ENCODE measurements around the gene PHF12. TPM values are rescaled to one million over a fixed set of nuclear protein-coding genes. Genes with fewer than 3 reads are reported as not detected.
A peak's percentile ranks its signal among the peaks of the same experiment; 100 is the strongest.
"Not testable (repeated sequence)": the region's sequence is repeated elsewhere in the genome, so short reads cannot be mapped to it uniquely, and the experiment has no call there.

Gene PHF12
- total RNA-seq, 2 donors from 2014 or later = 164 to 174 TPM

DNA sequence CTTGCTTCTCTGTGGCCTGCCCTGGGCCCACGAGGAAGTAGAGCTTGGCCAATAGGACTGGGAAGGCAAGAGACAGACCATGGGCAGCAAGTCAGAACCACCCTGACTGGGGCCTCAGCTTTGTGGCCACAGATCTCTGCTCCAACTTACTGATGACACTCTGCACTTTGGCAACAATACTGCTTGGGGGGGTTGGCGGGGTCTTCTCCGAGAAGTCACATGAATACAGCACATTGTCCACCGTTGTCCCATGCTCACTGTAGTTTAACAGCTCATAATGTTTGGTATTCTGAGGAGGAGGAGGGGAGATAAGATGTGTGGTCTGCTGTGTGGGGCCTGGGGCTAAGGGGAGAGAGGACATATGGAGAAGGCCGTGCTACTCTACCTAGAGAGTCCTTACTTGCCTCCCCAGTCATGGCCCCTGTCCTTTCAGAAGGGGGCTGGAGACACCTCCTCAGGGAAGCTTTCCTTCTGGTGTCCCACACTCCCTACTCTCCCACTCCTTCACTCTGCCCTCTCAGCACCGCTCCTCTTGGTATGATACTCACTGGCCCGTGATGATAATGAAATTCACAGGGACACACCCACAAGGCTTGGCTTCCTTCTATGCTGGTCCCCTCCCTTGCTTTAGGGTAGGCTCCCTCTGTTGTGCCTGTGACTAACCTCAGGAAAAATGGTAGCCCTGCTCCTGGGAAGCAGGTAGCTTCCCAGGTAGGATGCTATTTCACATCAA is 44.4 kb downstream of the PHF12 start:
- Mint-ChIP-seq H3K27me3 (no peaks in the 10 kb centered on the region), H3K27ac (peak overlapping the region; percentile 41), H3K4me1 (peaks cover 15% of the 10 kb centered on the region), H3K36me3 (ENCODE audit: low read depth) (peaks cover 2% of the 10 kb centered on the region), H3K4me3 (no peak overlapping the region)
- H3K9me3 ChIP-seq (ENCODE audit: control insufficient read depth, low read length, poor library complexity, severe bottlenecking) = no peaks in the 10 kb centered on the region
- DNase-seq (no peak), ATAC-seq (no peak)

DNA sequence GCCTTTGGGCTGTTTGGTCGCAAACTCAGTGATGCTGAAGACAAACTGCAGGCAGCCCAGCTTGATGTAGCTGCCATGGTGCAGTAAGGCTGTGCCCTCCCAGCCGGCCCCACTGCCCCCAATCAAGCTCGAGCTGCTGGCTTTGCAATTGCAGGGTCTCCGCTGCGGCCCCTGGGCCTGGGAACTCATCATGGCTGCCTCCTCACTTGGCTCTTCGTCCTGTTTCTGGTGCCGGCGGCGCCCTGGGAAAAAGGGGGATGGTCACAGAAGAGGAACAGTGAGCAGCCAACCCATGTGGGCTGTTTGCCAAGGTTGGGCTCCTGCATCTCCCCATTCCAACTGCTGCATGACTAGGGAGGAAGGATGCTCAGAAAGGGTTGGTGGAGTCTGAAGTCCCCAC is 45.0 kb downstream of the PHF12 start:
- no peaks in the 10 kb centered on the region for H3K9me3 ChIP-seq (ENCODE audit: control insufficient read depth, low read length, poor library complexity, severe bottlenecking)
- Mint-ChIP-seq H3K36me3 (ENCODE audit: low read depth) (peaks cover 2% of the 10 kb centered on the region), H3K27ac (peak overlapping the region; percentile 41), H3K4me1 (peaks cover 19% of the 10 kb centered on the region), H3K4me3 (no peak overlapping the region), H3K27me3 (no peaks in the 10 kb centered on the region)
- ATAC-seq (no peak), DNase-seq (no peak)

DNA sequence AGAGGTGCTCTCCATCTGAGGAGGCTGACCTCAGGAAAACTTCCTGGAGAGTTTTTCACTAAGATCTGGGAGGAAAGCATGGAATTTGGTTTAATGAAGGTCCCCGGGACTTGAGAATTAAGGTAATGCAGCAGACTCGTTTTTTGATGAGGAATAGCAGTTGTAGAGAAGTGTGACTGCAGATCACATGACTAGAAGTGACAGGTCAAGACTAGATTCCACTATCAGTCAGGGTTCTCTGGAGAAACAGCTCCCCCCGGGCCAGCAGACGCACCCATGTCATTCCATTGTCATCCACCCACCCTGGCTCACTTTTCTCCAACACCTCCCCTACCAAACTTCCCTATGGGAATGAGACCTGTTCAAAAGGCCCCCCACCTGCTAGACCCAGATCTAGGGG is 46.5 kb downstream of the PHF12 start:
- Mint-ChIP-seq H3K36me3 (ENCODE audit: low read depth) (peaks cover 5% of the 10 kb centered on the region), H3K4me1 (peaks cover 25% of the 10 kb centered on the region), H3K27me3 (no peaks in the 10 kb centered on the region), H3K27ac (peak overlapping the region; percentile 54), H3K4me3 (no peak overlapping the region)
- no peaks in the 10 kb centered on the region for H3K9me3 ChIP-seq (ENCODE audit: control insufficient read depth, low read length, poor library complexity, severe bottlenecking)
- ATAC-seq (no peak), DNase-seq (no peak)

DNA sequence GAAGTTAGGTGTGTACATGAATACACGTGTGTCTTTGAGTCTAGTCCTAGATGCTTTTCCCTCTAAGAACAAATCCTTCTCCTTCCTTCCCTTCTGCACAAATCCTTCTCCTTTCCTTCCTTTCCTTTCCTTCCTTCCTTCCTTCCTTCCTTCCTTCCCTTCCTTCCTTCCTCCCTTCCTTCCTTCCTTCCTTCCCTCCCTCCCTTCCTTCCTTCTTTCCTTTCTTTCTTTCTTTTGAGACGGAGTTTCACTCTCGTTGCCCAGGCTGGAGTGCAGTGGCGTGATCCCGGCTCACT is 47.8 kb downstream of the PHF12 start:
- peaks cover 29% of the 10 kb centered on the region for H3K4me1 Mint-ChIP-seq
- DNase-seq; H3K36me3 Mint-ChIP-seq (ENCODE audit: low read depth); ATAC-seq; H3K27me3 Mint-ChIP-seq; H3K9me3 ChIP-seq (ENCODE audit: control insufficient read depth, low read length, poor library complexity, severe bottlenecking): not testable (repeated sequence)
- peak overlapping the region; percentile 96 for H3K4me3 Mint-ChIP-seq
- H3K27ac Mint-ChIP-seq = peak overlapping the region; percentile 19

DNA sequence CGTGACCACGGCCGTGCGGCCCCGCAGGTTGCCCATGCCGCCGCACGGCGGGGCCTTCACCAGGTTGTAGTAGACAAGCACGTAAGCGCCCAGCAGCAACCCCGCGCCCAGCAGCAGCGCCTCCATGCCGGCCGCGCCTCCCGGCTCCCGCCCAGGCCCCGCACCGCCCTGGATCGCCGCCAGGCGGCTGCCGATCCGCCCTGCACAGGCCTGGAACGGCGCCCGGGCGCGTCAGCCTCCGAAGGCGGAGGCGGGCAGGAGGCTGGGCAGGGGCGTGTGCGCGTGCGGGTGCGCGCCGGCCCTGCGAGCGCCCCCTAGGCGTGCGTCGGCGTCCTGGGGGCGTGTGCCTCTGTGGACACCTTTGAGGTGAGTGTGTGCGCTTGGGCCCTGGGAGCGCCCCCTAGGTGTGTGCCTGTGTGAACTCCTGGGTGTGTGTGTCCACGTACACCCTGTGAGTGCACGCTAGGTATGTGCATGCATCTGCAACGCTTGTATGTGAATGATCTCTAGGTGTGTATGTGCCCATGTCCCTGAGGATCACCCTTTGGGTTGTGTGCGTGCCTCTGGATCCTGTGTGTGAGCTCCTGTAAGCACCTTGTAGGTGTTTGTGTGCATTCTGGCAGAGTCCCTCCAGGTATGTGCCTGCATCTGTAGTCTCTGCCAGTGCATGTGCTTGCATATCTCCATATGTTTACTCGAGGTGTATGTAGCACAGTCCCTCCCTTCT is 48.3 kb downstream of the PHF12 start, which contains the start of gene DHRS13:
DHRS13 (minus strand) TSS at position 261 of the 727 bp plus-strand sequence; CDS start at position 126, 135 bp downstream.
- peak within 1 kb of the TSS; percentile 96 for H3K4me3 Mint-ChIP-seq
- DNase-seq (peak; percentile 95 to 98 (median 98)), ATAC-seq (peak; percentile 90)
- H3K9me3 ChIP-seq (ENCODE audit: control insufficient read depth, low read length, poor library complexity, severe bottlenecking) = no peaks in the 10 kb centered on the region
- peaks cover 5% of the 10 kb centered on the region for H3K36me3 Mint-ChIP-seq (ENCODE audit: low read depth)
- no peaks in the 10 kb centered on the region for H3K27me3 Mint-ChIP-seq
- H3K4me1 Mint-ChIP-seq = peaks cover 32% of the 10 kb centered on the region
- H3K27ac Mint-ChIP-seq = peak within 1 kb of the TSS; percentile 91

DNA sequence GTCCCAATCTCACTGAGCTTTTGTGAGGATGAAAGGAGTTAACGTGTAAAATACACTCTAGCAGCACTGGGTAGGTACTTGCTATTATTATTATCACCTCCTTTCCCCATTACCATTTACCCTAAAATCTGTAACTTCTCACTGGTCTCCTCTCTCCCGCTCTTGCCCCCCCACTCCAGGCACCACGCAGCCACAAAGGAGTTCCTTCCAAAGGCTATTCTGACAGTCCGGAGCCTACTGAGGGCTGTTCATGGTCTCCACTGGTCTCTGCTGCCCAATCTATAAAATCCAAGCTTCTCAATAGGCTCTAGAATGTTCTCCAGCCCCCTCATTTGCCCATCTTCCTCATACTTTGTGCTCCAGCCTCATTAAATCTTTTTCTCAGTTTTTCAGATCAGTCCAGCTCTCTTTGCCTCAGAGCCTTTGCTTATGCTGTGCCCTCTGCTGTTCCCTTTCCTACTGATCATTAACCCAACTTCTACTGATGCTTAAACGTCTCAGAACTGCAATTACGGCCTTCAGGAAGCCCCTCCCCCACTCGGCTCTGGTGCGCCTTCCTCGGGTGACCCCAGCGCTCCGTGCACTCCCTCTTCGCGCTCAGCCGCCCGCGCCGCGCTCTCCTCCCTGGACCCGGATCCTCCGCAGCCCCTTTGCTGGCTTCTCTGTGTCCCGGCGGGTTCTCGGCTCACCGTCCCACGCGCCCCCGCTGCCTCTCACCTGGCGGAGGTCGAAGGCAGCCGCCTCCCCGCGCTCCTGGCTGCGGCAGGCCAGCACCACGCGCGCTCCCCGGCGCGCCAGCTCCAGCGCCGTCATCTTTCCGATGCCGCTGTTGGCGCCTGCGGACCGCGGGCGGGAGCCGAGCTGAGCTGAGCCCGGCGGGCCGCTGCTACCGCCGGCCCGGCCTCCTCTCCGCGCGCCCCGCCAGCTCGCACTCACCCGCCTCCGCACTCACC is 49.2 kb downstream of the PHF12 start:
- H3K4me3 Mint-ChIP-seq = peak overlapping the region; percentile 96
- peaks cover 37% of the 10 kb centered on the region for H3K4me1 Mint-ChIP-seq
- H3K9me3 ChIP-seq (ENCODE audit: control insufficient read depth, low read length, poor library complexity, severe bottlenecking) = no peaks in the 10 kb centered on the region
- ATAC-seq = peak; percentile 47
- peak overlapping the region; percentile 91 for H3K27ac Mint-ChIP-seq
- peaks cover 5% of the 10 kb centered on the region for H3K36me3 Mint-ChIP-seq (ENCODE audit: low read depth)
- no peak for DNase-seq
- H3K27me3 Mint-ChIP-seq = no peaks in the 10 kb centered on the region

DNA sequence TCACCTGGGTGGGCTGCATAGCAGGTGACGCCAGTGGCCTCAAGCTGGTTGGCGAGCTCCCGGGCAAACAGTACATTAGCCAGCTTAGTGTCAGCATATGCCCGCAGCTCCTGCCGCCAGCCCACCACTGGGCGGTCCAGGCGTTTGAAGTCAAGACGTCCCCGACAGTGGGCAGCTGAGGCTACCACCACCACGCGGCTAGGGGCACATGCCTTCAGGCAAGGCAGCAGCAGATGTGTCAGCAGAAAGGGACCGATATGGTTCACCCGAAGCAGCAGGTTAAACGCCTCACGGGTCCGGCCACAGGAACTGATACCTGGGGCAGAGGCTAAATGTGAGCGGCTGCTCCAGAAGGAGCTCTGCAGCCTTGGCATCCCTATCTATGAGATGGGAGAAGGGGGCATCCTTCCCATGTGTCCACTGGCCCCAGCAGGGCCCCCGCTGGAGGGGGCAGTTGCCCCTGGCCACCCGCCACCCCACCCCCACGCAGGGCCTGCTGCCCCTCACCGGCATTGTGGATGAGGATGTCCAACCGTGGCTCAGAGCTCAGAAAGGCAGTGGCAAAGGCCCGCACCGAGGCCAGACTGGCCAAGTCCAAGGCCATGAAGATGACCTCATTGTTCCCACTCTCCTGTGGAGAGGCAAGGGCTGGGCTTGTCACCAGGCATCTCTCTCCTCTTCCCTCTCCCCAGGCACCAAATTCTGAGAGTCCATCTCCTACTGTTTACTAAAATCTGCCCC is 50.2 kb downstream of the PHF12 start:
- Mint-ChIP-seq H3K4me1 (peaks cover 39% of the 10 kb centered on the region), H3K27ac (peak overlapping the region; percentile 91), H3K36me3 (ENCODE audit: low read depth) (peaks cover 5% of the 10 kb centered on the region), H3K4me3 (no peak overlapping the region), H3K27me3 (no peaks in the 10 kb centered on the region)
- H3K9me3 ChIP-seq (ENCODE audit: control insufficient read depth, low read length, poor library complexity, severe bottlenecking) = no peaks in the 10 kb centered on the region
- no peak for DNase-seq
- ATAC-seq = no peak

DNA sequence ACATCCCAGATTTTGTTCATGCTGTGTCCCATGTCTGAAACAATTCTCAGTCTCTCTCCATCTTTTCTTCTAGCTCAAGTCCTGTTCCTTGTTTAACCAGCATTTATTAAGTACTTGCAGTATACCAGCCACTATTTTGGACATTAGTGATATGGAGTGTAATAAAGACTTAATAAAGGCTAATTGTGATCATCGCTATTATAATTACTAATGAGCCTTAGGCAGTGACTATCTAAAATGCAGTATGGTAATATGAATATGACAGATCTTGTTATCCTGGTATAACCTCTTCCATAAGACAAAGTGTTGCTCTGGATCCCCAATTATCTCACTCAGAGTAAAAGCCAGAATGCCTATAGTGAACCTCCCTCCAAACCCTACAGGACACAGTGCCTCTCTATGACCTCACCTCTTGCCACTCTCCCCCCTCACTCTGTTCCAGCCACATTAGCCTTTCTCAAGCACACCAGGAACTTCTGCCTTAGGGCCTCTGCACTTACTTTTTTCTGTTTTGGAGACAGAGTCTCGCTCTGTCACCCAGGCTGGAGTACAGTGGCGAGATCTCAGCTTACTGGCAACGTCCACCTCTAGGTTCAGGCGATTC is 52.0 kb downstream of the PHF12 start:
- peaks cover 47% of the 10 kb centered on the region for H3K4me1 Mint-ChIP-seq
- H3K27ac Mint-ChIP-seq = peak overlapping the region; percentile 65
- ATAC-seq = no peak
- H3K36me3 Mint-ChIP-seq (ENCODE audit: low read depth) = peaks cover 5% of the 10 kb centered on the region
- H3K27me3 Mint-ChIP-seq = no peaks in the 10 kb centered on the region
- peak overlapping the region; percentile 62 for H3K4me3 Mint-ChIP-seq
- H3K9me3 ChIP-seq (ENCODE audit: control insufficient read depth, low read length, poor library complexity, severe bottlenecking) = no peaks in the 10 kb centered on the region
- DNase-seq = no peak

DNA sequence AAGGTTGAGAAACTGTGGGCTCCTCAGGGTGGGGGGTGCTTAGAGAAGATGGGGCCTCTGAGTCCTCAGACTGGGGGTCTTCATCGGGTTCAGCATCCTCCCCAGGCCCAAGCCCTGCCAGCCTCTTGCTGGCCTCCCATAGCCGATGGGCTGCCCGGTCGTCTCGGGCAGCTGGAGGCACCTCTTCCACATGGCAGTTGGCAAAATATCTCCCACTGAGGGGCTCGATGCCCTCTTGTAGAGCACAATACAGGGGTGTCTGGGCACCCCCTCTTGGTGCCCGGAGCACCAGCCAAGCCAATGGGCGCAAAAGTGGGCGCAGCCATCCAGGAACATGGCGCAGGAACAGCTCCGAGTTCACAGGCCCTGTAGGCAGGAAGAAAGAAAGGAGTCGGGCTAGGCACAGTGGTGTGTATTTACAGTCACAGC is 52.8 kb downstream of the PHF12 start:
- H3K36me3 Mint-ChIP-seq (ENCODE audit: low read depth) = peaks cover 5% of the 10 kb centered on the region
- H3K4me1 Mint-ChIP-seq = peaks cover 47% of the 10 kb centered on the region
- peak overlapping the region; percentile 97 for H3K4me3 Mint-ChIP-seq
- H3K27me3 Mint-ChIP-seq = no peaks in the 10 kb centered on the region
- DNase-seq (no peak), ATAC-seq (no peak)
- H3K9me3 ChIP-seq (ENCODE audit: control insufficient read depth, low read length, poor library complexity, severe bottlenecking) = no peaks in the 10 kb centered on the region
- peak overlapping the region; percentile 98 for H3K27ac Mint-ChIP-seq

DNA sequence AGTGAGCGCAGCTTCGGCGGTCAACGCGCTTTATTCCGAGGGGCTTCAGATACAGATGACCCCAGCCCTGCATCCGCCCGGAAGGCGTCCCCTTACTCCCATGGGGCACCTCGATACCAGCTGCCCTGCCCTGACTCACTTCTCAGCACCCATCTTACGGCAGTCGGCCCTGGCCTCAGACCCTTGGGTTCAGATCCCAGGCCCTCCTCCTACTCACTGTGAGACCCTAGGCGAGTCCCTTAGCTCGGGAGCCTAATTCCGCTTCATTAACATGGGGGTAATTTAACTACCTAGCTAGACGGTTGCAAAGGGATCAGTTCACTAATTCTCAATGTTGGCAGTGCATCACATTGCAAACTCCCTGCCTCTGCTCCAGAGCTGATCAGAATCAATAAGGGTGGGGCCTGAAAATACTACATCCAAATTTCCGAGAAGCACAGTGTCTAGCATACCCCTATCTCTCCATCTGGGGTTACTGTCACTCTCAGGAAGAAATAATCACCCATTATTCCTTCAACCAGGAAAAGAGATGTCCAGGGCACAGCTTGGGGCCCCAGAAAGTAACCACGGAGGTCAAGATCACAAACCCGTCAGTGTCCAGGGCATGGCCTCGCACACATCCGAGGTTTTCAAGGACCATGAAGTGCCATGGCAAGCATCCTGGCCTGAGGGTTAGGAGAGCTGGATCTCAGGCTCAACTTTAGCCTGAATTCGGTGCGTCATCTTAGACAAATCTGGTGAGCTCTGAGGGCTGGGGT is 53.4 kb downstream of the PHF12 start:
- no peak for DNase-seq
- no peak for ATAC-seq
- peak overlapping the region; percentile 98 for H3K27ac Mint-ChIP-seq

DNA sequence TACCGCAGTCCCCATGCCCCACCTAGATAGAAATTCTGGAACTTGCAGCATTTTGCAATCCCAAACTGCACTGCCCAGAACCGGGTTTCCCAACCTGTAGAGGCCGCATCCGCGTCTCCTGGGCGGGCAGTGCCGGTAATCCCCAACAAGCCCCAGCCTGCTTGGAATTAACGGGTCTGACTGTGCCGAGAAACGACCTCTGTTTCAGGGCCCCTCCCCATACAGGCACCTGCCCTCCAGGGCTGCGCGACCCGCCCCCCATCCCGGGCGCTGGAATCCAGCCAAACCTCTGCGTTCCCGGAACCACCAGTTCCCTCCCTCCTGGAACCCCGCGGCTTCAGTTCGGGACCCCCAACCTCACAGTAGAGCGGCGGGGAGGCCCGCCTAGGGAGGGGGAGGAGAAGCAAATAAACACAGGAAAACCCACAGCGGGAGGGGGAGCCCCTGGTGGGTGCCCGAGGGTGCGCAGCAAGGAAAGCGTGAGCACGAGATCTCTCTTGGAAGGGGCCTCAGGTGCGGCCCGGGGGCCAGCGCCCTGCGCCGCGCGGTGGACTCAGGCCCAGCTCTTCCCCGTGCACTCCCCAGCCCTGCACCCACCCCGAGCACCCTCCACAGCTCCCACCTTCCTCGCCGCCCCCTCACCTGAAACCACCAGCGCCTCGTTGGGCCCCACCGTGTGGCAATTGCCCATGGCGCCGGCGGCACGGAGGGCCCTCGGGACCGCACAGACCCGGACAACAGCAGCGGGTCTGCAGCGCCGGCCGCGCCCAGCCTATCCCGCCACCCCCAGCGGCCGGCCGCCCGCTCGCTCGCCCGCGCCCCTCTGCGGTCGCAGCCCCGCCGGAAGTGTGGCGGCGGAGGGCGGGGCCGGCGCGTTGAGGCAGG is 54.2 kb downstream of the PHF12 start, which contains the start of gene FLOT2:
FLOT2 (minus strand) TSS at position 850 of the 885 bp plus-strand sequence; CDS start at position 691, 159 bp downstream.
- DNase-seq (peak; percentile 47 to 57 (median 53)), ATAC-seq (peak; percentile 83)
- Mint-ChIP-seq H3K27me3 (no peaks in the 10 kb centered on the region), H3K36me3 (ENCODE audit: low read depth) (peaks cover 5% of the 10 kb centered on the region), H3K4me1 (peaks cover 52% of the 10 kb centered on the region), H3K4me3 (peak within 1 kb of the TSS; percentile 97), H3K27ac (peak within 1 kb of the TSS; percentile 98)
- no peaks in the 10 kb centered on the region for H3K9me3 ChIP-seq (ENCODE audit: control insufficient read depth, low read length, poor library complexity, severe bottlenecking)

More for the DNA sequence above, 53.4 kb downstream of the PHF12 start:
- peak overlapping the region; percentile 97 for H3K4me3 Mint-ChIP-seq
- no peaks in the 10 kb centered on the region for H3K27me3 Mint-ChIP-seq
- H3K36me3 Mint-ChIP-seq (ENCODE audit: low read depth) = peaks cover 5% of the 10 kb centered on the region
- H3K4me1 Mint-ChIP-seq = peaks cover 48% of the 10 kb centered on the region
- no peaks in the 10 kb centered on the region for H3K9me3 ChIP-seq (ENCODE audit: control insufficient read depth, low read length, poor library complexity, severe bottlenecking)
